Measurements from ENCODE around the gene ERG. TPM values are rescaled to one million over a fixed set of nuclear protein-coding genes. Genes with fewer than 3 reads are reported as not detected.
A peak's percentile ranks its signal among the peaks of the same experiment; 100 is the strongest.

ERG gene
- total RNA-seq, 1 donor from 2014 or later = not detected

DNA sequence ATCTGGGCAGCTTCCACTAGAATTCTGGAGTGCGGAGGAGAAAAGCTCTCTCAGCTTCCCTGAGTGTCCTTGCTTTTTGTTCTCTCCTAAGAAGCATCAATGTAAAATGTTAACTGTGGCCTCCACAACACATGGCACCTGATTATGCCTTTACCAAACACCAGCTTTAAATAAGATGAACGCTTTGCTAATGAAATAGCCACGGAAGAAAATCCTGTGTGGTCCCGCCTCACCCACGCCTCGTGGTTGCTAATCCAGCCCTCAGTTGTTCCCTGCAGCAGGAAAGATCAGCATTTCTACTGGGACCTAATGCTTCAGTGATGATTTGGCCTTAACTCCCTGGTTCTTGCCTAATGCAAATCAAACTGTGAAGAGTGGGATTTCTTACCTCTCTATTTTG, 1.8 kb upstream of the ERG start:
- no peak overlapping the region for H3K4me3 ChIP-seq (ENCODE audit: low read depth, low read length)

DNA sequence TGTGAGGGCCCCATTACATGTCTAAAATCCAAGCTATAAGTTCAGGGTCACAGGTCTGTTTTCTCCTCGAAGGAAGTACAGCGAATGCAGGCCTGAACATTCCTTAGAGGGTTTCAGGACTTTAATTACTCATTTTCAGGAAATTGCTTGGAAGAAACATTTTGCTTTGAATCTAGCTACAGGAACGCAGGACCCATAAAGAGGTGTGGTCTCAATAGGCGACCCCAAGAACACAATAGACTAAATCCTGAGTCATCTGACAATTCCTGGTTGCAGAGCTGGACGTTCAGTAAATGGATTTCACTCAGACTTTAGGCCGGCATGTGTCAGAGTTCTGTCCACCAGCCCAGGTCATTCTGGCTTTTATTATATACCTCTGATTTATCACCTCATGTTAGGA, 1.0 kb upstream of the ERG start:
- H3K4me3 ChIP-seq (ENCODE audit: low read depth, low read length) = no peak overlapping the region
- TF ChIP-seq, protein P1, sequence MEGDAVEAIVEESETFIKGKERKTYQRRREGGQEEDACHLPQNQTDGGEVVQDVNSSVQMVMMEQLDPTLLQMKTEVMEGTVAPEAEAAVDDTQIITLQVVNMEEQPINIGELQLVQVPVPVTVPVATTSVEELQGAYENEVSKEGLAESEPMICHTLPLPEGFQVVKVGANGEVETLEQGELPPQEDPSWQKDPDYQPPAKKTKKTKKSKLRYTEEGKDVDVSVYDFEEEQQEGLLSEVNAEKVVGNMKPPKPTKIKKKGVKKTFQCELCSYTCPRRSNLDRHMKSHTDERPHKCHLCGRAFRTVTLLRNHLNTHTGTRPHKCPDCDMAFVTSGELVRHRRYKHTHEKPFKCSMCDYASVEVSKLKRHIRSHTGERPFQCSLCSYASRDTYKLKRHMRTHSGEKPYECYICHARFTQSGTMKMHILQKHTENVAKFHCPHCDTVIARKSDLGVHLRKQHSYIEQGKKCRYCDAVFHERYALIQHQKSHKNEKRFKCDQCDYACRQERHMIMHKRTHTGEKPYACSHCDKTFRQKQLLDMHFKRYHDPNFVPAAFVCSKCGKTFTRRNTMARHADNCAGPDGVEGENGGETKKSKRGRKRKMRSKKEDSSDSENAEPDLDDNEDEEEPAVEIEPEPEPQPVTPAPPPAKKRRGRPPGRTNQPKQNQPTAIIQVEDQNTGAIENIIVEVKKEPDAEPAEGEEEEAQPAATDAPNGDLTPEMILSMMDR (conservative IDR thresholded peaks at IDR 0.05; ENCODE audit: low read depth, low read length) = no peak
- DNase-seq (ENCODE audit: low read depth) = no peak

More for the DNA sequence above, 1.8 kb upstream of the ERG start:
- DNase-seq (ENCODE audit: low read depth) = no peak
- TF ChIP-seq, protein P1 (conservative IDR thresholded peaks at IDR 0.05; ENCODE audit: low read depth, low read length) = no peak

DNA sequence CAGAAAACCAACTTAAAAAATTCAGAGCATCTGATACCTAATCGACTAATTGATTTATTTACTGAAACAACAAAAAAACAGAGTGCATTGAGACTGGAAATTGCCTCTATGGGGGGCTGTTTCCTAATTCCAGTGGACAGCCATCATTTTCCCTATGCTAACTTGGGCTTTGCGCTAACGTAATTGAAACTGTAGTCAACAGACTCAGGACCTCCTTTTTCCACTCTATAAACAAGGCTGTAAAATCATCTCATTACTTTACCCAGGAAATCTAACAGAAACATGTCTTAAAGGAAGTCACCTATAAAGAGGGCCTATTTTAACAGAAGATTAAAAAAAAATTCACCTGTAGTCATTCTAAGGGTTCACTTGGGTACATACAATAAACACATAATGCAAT, 2.1 kb downstream of the ERG start:
- TF ChIP-seq, protein P1 (conservative IDR thresholded peaks at IDR 0.05; ENCODE audit: low read depth, low read length) = no peak
- no peak for DNase-seq (ENCODE audit: low read depth)
- no peak overlapping the region for H3K4me3 ChIP-seq (ENCODE audit: low read depth, low read length)

DNA sequence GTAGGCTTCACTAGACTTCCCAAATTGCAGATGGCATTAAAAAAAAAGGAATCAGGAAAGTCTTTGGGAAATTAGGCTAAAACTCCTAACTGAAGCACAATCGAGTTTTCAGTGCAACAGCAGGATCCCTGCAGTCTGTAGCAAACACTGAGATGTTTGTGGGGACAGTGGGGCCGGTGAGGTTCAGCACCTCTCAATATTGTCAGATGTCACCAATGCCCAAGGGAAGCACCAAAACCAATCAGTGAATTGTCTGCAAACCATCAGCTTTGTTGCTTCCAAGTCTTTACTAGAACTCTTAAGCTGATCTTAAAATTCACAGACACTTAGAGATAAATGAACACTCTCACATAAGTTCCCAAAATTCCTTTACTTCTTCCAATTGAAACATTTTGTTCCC, 2.6 kb downstream of the ERG start:
- DNase-seq (ENCODE audit: low read depth) = no peak
- H3K4me3 ChIP-seq (ENCODE audit: low read depth, low read length) = no peak overlapping the region
- TF ChIP-seq, protein P1 (conservative IDR thresholded peaks at IDR 0.05; ENCODE audit: low read depth, low read length) = no peak

DNA sequence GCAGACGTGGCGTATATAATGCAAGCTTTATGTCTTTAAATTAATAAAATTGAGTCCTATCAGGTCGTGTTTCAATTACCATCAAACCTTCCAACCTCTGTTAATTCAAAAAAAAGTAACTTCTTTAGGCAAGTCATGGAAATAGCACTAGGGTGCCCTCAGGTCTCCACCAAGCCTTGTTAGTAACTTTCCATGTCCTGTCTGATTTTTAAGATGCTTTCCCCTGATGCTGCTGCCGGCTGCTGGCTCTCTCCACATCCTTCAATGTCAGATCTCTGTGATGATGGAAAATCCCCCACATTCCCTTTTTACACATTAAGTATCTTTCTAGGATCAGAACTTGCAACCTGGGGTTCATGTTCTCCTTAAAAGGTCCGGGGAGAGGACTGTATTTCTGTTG, 3.0 kb downstream of the ERG start:
- TF ChIP-seq, protein P1 (conservative IDR thresholded peaks at IDR 0.05; ENCODE audit: low read depth, low read length) = no peak
- DNase-seq (ENCODE audit: low read depth) = no peak
- H3K4me3 ChIP-seq (ENCODE audit: low read depth, low read length) = no peak overlapping the region

DNA sequence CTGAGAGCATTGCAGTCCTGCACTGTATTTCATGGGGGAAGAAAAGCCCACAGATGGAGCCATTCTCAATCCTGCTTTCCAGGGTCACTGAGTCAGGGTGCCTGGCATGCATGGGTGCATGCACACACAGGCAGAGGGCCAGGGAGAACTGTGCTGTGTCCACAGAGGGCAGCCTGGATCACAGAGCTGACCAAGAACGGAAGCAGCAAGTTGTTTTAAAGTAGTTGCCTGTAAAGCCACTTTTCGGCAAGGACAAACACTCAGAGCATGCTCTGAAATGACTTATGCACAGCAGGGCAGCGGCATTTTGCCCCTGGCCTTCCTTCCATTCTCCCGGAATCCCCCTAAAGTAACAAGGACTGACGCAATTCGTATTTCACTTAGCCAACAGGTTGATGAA, 3.6 kb downstream of the ERG start:
- DNase-seq (ENCODE audit: low read depth) = no peak
- H3K4me3 ChIP-seq (ENCODE audit: low read depth, low read length) = no peak overlapping the region
- TF ChIP-seq, protein P1 (conservative IDR thresholded peaks at IDR 0.05; ENCODE audit: low read depth, low read length) = peak; percentile 10

DNA sequence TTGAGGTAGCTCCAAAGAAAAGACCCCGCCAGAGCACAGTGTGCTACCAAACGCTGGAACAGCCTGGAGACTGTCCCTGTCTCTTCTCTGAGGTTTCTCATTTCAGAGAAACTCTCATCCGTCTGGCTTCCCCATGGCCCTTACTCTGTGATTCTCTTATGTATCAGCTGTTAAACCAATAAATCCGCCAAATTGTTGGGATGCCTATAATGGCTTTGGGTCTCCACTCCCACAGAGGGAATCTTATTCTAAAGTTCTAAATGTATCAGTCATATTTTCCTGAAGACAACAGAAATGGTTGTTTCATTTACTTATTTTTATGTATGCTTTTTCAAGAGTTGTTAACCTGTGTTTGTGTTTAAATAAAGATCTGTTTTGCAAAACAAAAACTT, 4.0 kb downstream of the ERG start:
- no peak for DNase-seq (ENCODE audit: low read depth)
- H3K4me3 ChIP-seq (ENCODE audit: low read depth, low read length) = no peak overlapping the region
- TF ChIP-seq, protein P1 (conservative IDR thresholded peaks at IDR 0.05; ENCODE audit: low read depth, low read length) = no peak
